Cardiac fibroblast (primary cell): Measurements from ENCODE around the gene P4HA2.

Source experiments
- DNase-seq, 2 donors: peaks; one replicate each; pipeline versions ENCODE4 v3.0.0 to v3.0.0-alpha.2; 2010; ENCODE audit warnings: low read depth in 2 of 2
- H3K4me3 ChIP-seq, 2 donors: replicated peaks in 1 of 2; 1 replicate in 1 of 2; 2 replicates in 1 of 2; pipeline ENCODE4 v1.5.1; 2011; ENCODE audit warnings: low read depth in 2 of 2, low read length in 2 of 2, mild to moderate bottlenecking in 2 of 2, moderate library complexity in 1 of 2
- CTCF ChIP-seq: IDR thresholded peaks from one replicate; pipeline ENCODE4 v1.5.1; 2011; ENCODE audit warnings: low read depth, mild to moderate bottlenecking, low read length, inconsistent platforms

The P4HA2 gene

GRCh38 chr5:132215329-132215728 lies 12.3 kb downstream of the P4HA2 start:
- no peak overlapping the region for H3K4me3 ChIP-seq
- no peak for TF ChIP-seq CTCF
- peak; percentile 97 for DNase-seq

GRCh38 chr5:132214491-132214890 lies 13.2 kb downstream of the P4HA2 start:
- no peak overlapping the region for H3K4me3 ChIP-seq
- DNase-seq: no peak
- no peak for TF ChIP-seq CTCF

GRCh38 chr5:132213666-132214065 lies 14.0 kb downstream of the P4HA2 start:
- H3K4me3 ChIP-seq: no peak overlapping the region
- TF ChIP-seq CTCF: no peak
- no peak for DNase-seq

GRCh38 chr5:132211787-132212186 lies 15.9 kb downstream of the P4HA2 start:
- TF ChIP-seq CTCF: no peak
- DNase-seq: peak in 1 of 2 donors; percentile 37
- H3K4me3 ChIP-seq: no peak overlapping the region

- no peak overlapping the region for H3K4me3 ChIP-seq
- no peak for TF ChIP-seq CTCF
- no peak for DNase-seq
Observed at GRCh38 chr5:132210944-132211343, 16.7 kb downstream of the P4HA2 start.

- DNase-seq: no peak
- H3K4me3 ChIP-seq: no peak overlapping the region
- TF ChIP-seq CTCF: no peak
Observed at GRCh38 chr5:132209901-132210545, 17.6 kb downstream of the P4HA2 start.

GRCh38 chr5:132209131-132209530 lies 18.5 kb downstream of the P4HA2 start:
- no peak for TF ChIP-seq CTCF
- no peak overlapping the region for H3K4me3 ChIP-seq
- DNase-seq: no peak
